ENCODE measurements around the gene REXO1. TPM values are rescaled to one million over a fixed set of nuclear protein-coding genes. Genes with fewer than 3 reads are reported as not detected.

REXO1 gene
- total and polyA plus RNA-seq, 2 donors (not counting 1 experiment from before 2014, with no cell fraction given) = 72.6 to 898 TPM

- Histone ChIP-seq H3K9me3 (ENCODE audit: control extremely low read depth in 1 of 3, control insufficient read depth in 2 of 3, insufficient read depth in 1 of 3, low read length in 2 of 3) (no peaks in the 10 kb centered on the region), H3K27ac (ENCODE audit: low read length in 2 of 2) (peak overlapping the region; percentile 27 to 64), H3K4me3 (ENCODE audit: control extremely low read depth in 1 of 5, extremely low read depth in 1 of 5, insufficient read depth in 1 of 5, low read depth in 2 of 5, low read length in 4 of 5) (no peak overlapping the region), H3K79me2 (ENCODE audit: control insufficient read depth, insufficient read depth, low read length) (peaks cover 62% of the 10 kb centered on the region), H3K36me3 (replicated peaks in 1 of 2; ENCODE audit: control extremely low read depth in 1 of 2, control insufficient read depth in 1 of 2, extremely low read depth in 1 of 2, insufficient read depth in 2 of 2, low read length in 1 of 2) (no peaks in the 10 kb centered on the region), H3K27me3 (replicated peaks in 1 of 4; ENCODE audit: control extremely low read depth in 1 of 4, control insufficient read depth in 3 of 4, insufficient read depth in 4 of 4, low read length in 3 of 4) (no peaks in the 10 kb centered on the region), H3K4me1 (ENCODE audit: control insufficient read depth in 2 of 2, insufficient read depth in 2 of 2, low read length in 2 of 2) (peaks cover 48 to 68% of the 10 kb centered on the region in 2 donors), H2AFZ (ENCODE audit: insufficient read depth, low read depth, low read length, poor library complexity, severe bottlenecking) (no peak overlapping the region), H4K20me1 (ENCODE audit: control insufficient read depth, insufficient read depth, low read length, poor library complexity, severe bottlenecking) (peaks cover 69% of the 10 kb centered on the region), H3K4me2 (replicated peaks; ENCODE audit: low read depth, low read length, poor library complexity, severe bottlenecking) (peak overlapping the region; percentile 98), H3K9ac (ENCODE audit: low read length) (no peak overlapping the region)
- ATAC-seq (ENCODE audit: low read depth) (no peak), DNase-seq (peak; percentile 63)
- ChIA-PET CTCF (no interaction called here), POLR2A (interaction anchor here (0.6 to 0.7 kb wide), 2 partner anchors 191 to 1190 kb away, joined by 3 read pairs; no protein-coding TSS in a partner anchor)
- TF ChIP-seq EZH2 (IDR thresholded peaks at IDR 0.05; ENCODE audit: borderline replicate concordance, insufficient read depth, low read depth, low read length, poor library complexity, severe bottlenecking) = no peak
- TF ChIP-seq, protein P1, sequence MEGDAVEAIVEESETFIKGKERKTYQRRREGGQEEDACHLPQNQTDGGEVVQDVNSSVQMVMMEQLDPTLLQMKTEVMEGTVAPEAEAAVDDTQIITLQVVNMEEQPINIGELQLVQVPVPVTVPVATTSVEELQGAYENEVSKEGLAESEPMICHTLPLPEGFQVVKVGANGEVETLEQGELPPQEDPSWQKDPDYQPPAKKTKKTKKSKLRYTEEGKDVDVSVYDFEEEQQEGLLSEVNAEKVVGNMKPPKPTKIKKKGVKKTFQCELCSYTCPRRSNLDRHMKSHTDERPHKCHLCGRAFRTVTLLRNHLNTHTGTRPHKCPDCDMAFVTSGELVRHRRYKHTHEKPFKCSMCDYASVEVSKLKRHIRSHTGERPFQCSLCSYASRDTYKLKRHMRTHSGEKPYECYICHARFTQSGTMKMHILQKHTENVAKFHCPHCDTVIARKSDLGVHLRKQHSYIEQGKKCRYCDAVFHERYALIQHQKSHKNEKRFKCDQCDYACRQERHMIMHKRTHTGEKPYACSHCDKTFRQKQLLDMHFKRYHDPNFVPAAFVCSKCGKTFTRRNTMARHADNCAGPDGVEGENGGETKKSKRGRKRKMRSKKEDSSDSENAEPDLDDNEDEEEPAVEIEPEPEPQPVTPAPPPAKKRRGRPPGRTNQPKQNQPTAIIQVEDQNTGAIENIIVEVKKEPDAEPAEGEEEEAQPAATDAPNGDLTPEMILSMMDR (IDR thresholded peaks at IDR 0.05) = no peak
- H3K4me3 Mint-ChIP-seq = no peak overlapping the region
- intact Hi-C loops (cut with micrococcal nuclease) = loop anchor here (5.0 kb wide), 2 partner anchors 307 to 407 kb away; no protein-coding TSS in a partner anchor
- H3K27me3 Mint-ChIP-seq = no peaks in the 10 kb centered on the region
- H3K9me3 Mint-ChIP-seq (ENCODE audit: insufficient read depth) = no peaks in the 10 kb centered on the region
- WGBS (ENCODE audit: insufficient coverage) = 64% methylated on average over 20 of the region's 32 CpGs
- peak overlapping the region; percentile 41 for H3K27ac Mint-ChIP-seq
- H3K4me1 Mint-ChIP-seq = peaks cover 56% of the 10 kb centered on the region
These were observed 11.9 kb upstream of the REXO1 start for GRCh38 chr19:1860042-1860775.

GRCh38 chr19:1859331-1859781 lies 11.1 kb upstream of the REXO1 start:
- Histone ChIP-seq H3K27me3 (replicated peaks in 1 of 4; ENCODE audit: control extremely low read depth in 1 of 4, control insufficient read depth in 3 of 4, insufficient read depth in 4 of 4, low read length in 3 of 4) (no peaks in the 10 kb centered on the region), H3K79me2 (ENCODE audit: control insufficient read depth, insufficient read depth, low read length) (peaks cover 65% of the 10 kb centered on the region), H3K4me1 (ENCODE audit: control insufficient read depth in 2 of 2, insufficient read depth in 2 of 2, low read length in 2 of 2) (peaks cover 51 to 71% of the 10 kb centered on the region in 2 donors), H3K27ac (ENCODE audit: low read length in 2 of 2) (peak overlapping the region in 1 of 2 donors; percentile 64), H3K9ac (ENCODE audit: low read length) (no peak overlapping the region), H3K9me3 (ENCODE audit: control extremely low read depth in 1 of 3, control insufficient read depth in 2 of 3, insufficient read depth in 1 of 3, low read length in 2 of 3) (no peaks in the 10 kb centered on the region), H3K36me3 (replicated peaks in 1 of 2; ENCODE audit: control extremely low read depth in 1 of 2, control insufficient read depth in 1 of 2, extremely low read depth in 1 of 2, insufficient read depth in 2 of 2, low read length in 1 of 2) (no peaks in the 10 kb centered on the region), H3K4me2 (replicated peaks; ENCODE audit: low read depth, low read length, poor library complexity, severe bottlenecking) (peak overlapping the region; percentile 12), H2AFZ (ENCODE audit: insufficient read depth, low read depth, low read length, poor library complexity, severe bottlenecking) (no peak overlapping the region), H3K4me3 (ENCODE audit: control extremely low read depth in 1 of 5, extremely low read depth in 1 of 5, insufficient read depth in 1 of 5, low read depth in 2 of 5, low read length in 4 of 5) (no peak overlapping the region), H4K20me1 (ENCODE audit: control insufficient read depth, insufficient read depth, low read length, poor library complexity, severe bottlenecking) (peaks cover 78% of the 10 kb centered on the region)
- intact Hi-C loops (cut with micrococcal nuclease) = no loop called here
- WGBS (ENCODE audit: insufficient coverage) = 76% methylated on average over 15 of the region's 18 CpGs
- DNase-seq (no peak), ATAC-seq (ENCODE audit: low read depth) (no peak)
- H3K27me3 Mint-ChIP-seq = no peaks in the 10 kb centered on the region
- H3K9me3 Mint-ChIP-seq (ENCODE audit: insufficient read depth) = no peaks in the 10 kb centered on the region
- peaks cover 64% of the 10 kb centered on the region for H3K4me1 Mint-ChIP-seq
- peak overlapping the region; percentile 84 for H3K27ac Mint-ChIP-seq
- H3K4me3 Mint-ChIP-seq = peak overlapping the region; percentile 7
- TF ChIP-seq EZH2 (IDR thresholded peaks at IDR 0.05; ENCODE audit: borderline replicate concordance, insufficient read depth, low read depth, low read length, poor library complexity, severe bottlenecking) = no peak
- TF ChIP-seq, protein P1 (IDR thresholded peaks at IDR 0.05) = no peak
- ChIA-PET CTCF (interaction anchor here (0.6 to 1.1 kb wide), 2 partner anchors 10 to 42 kb away, joined by 3 read pairs; no protein-coding TSS in a partner anchor), POLR2A (interaction anchor here (1.3 kb wide), 1 partner anchor 38 kb away, joined by 4 read pairs; no protein-coding TSS in a partner anchor)
